GM18873 (cell line): Measurements from ENCODE around the gene AMER3.
"Not testable (repeated sequence)": the region's sequence is repeated elsewhere in the genome, so short reads cannot be mapped to it uniquely, and the experiment has no call there.

Experiments
- ATAC-seq: cut with Tn5 transposase; IDR thresholded peaks from one replicate; pipeline ENCODE4 v1.9.1; 2021; ENCODE audit warnings: mild to moderate bottlenecking, moderate library complexity, moderate number of reproducible peaks; ENCODE audit not compliant: unreplicated experiment, low FRiP score

Gene AMER3

DNA sequence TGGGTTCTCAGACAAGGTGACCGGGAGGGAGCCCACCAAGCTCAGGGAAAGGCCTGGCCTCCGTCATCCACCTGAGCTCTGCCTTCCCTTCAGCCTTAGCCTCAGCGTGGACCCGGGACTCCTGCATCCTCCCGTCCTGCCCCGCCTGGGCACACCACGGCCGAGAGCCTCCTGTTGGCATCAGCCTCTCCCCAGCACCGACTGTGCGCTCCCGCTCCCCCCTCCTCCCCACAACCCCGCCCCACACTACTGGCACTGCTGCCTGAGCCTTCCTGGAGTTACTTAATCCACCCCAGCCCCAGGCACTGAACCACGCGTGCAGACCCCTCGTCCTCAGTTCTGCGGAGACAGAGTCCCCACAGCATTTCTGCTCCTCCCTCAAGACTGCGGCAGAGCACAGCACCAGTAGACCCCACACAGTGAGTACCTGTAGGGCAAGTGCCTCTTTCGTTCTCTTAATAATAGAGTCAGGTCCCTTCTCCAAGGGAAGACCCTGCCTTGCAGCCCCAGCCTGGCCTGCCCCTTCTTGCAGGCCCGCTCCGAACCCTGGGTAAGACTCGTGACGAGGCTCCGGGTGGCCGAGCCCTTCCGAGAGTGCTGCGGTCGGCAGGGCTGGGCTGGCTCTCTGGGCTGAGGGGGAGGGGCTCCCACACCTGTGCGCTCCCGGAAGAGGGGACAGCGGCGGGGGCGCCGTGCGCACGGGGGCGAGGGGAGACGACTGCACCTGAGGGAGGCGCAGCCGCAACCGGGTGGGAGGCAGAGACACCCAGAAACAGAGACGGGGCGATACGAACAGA, at the start of gene AMER3:
Gene AMER3, plus strand, starts transcription at position 285 of the 797 bp plus-strand sequence. CDS start 6,533 bp downstream, outside the sequence.
- ATAC-seq, result no peak

- not testable (repeated sequence) for ATAC-seq
Observed at GRCh38 chr2:130714795-130715194, 40.5 kb upstream of the AMER3 start.

- ATAC-seq, result no peak
Observed at GRCh38 chr2:130720036-130720435, 35.3 kb upstream of the AMER3 start.

- ATAC-seq, result no peak
Observed at GRCh38 chr2:130720528-130720927, 34.8 kb upstream of the AMER3 start.

GRCh38 chr2:130724455-130724854, 30.9 kb upstream of the AMER3 start:
- no peak for ATAC-seq

GRCh38 chr2:130726614-130727180, 28.6 kb upstream of the AMER3 start:
- no peak for ATAC-seq

DNA sequence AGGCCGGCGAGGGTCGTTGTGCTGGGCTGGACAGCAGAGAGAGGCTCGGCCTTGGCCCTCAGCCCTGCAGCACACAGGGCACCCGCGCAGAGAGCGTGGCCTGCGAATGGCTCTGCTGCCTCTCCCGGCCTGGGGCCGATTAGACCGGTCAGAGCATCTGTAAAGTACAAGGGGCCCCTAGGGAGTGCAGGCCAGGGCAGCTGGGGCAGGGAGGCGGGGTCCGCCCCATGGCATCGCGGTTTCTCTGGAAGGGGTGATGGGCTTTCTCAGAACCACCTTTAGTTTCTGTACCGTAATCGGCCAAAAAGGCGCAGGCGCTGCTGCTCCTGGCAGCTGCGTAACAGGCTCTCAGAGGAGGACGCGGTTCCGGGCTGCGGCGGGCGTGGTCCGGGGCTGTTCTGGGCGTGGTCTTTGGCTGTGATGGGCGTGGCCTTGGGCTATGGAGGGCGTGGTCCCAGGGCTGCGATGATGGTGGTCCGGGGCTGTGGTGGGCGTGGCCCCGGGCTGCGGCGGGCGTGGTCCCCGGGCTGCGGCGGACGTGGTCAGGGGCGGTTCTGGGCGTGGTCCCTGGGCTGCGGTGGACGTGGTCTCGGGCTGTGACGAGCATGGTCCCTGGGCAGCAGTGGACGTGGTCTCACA, 27.9 kb upstream of the AMER3 start:
- peak; percentile 83 for ATAC-seq

GRCh38 chr2:130728007-130728454, 27.3 kb upstream of the AMER3 start:
- ATAC-seq, result no peak

- no peak for ATAC-seq
Observed at GRCh38 chr2:130728549-130729316, 26.6 kb upstream of the AMER3 start, which contains the start of gene GPR148. Gene GPR148, plus strand, starts transcription at chr2:130729070. Its CDS starts 82 bp downstream, at chr2:130729152.

DNA sequence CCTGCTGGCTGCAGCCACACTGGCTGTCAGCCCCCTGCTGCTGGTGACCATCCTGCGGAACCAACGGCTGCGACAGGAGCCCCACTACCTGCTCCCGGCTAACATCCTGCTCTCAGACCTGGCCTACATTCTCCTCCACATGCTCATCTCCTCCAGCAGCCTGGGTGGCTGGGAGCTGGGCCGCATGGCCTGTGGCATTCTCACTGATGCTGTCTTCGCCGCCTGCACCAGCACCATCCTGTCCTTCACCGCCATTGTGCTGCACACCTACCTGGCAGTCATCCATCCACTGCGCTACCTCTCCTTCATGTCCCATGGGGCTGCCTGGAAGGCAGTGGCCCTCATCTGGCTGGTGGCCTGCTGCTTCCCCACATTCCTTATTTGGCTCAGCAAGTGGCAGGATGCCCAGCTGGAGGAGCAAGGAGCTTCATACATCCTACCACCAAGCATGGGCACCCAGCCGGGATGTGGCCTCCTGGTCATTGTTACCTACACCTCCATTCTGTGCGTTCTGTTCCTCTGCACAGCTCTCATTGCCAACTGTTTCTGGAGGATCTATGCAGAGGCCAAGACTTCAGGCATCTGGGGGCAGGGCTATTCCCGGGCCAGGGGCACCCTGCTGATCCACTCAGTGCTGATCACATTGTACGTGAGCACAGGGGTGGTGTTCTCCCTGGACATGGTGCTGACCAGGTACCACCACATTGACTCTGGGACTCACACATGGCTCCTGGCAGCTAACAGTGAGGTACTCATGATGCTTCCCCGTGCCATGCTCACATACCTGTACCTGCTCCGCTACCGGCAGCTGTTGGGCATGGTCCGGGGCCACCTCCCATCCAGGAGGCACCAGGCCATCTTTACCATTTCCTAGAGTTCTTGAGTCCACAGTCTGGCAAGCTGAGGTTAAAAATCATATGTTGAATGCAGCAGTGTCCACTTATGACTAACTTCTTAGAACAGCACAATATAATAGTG, 25.7 kb upstream of the AMER3 start:
- ATAC-seq, result no peak

GRCh38 chr2:130732257-130732656, 23.1 kb upstream of the AMER3 start:
- not testable (repeated sequence) for ATAC-seq

- no peak for ATAC-seq
Observed at GRCh38 chr2:130735200-130735599, 20.1 kb upstream of the AMER3 start.

DNA sequence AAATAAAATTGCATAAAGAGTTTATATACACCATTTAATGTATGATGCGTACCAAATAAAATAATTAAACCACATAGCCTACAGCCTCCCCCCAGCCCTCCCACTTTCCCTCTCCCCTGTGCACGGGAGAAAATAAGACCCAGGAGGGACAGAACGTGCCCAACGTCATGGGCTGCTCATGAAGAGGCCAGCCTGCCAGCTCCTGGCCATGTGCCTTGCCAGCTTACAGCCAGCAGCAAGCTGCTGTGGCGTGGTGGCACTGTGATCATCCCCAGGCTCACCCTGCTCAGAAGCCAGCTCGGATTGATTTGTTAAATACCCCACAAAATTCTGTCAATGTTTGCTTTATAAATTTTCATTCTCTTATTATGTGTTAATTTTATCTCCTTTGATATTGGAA, 18.9 kb upstream of the AMER3 start:
- no peak for ATAC-seq

DNA sequence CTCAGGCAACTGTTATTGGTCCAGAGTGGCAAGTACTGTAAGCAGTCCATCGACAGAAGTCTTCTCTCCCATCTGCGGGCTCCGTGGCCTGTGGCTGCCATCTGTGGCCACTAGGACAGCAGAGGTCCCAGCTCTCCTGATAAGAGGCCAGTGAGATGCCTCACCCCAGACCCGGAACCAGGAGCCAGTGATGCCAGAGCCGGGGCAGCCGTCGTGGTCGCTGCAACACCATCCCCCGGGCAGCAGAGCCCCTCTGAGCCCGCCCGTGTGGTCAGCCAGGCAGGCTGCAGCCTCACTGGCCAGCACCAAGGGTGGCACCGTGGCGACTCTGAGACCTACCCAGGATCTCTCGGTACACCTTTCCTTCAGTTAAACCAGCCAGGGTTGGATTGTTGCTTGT, 17.7 kb upstream of the AMER3 start:
- no peak for ATAC-seq

DNA sequence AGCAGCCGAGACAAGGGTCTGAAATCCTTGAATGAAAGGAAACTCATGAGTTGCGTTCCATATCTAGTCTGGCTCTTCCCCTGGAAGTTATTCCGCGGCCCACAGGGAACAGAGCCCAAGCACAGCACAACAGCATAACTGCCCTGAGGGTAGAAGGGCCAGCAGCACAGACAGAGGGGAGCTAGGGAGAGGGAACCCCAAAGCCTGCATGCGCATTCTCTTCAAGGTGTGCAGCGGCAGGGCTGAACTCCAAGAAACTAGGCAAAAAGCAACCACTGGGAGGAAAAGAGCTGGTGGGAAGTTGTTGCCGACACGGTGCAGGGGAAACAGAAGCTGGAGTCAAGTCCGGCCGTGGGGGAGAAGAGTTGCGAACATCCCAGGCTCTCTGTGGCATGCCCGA, 14.7 kb upstream of the AMER3 start:
- no peak for ATAC-seq

- ATAC-seq, result no peak
Observed at GRCh38 chr2:130743278-130743677, 12.1 kb upstream of the AMER3 start.

DNA sequence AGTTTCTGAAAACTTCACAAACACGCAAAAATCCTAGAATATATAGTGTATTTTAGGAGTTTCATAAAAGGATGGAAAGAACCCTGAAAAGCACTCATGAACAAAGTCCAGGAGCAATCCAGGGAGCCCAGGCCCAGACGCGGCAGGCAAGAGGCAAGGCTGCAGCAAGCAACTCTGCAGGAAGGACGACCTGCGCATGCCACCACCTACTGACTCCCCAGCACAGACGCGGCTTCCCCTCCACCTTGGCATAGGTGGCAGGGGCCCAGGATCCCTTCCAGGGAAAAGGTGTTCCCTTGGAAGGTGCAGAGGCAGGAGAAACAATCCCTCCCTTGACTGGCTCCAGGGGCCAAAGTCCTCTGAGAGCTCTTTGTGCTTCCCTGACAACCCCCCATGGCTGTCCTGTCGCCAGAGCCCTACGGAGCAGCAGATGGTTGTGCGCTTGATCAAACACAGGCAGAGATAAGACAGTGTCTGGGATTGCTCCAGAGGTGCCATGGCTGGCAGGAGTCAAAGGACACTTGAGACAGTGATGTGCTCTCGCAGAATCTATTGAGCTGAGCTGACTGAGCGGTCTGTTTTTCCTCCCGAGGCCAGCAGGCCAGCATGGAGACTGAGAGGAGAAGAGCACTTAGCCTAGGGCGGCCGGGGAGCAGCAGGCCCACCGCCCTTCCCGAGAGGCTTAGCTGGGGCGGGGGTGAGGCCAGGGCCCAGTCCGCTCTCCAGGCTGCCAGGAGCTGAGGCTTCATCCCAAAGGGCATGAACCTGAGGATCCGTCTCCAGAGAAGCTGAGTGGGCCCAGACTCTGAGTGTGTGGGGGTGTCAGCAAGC, 10.8 kb upstream of the AMER3 start:
- no peak for ATAC-seq

DNA sequence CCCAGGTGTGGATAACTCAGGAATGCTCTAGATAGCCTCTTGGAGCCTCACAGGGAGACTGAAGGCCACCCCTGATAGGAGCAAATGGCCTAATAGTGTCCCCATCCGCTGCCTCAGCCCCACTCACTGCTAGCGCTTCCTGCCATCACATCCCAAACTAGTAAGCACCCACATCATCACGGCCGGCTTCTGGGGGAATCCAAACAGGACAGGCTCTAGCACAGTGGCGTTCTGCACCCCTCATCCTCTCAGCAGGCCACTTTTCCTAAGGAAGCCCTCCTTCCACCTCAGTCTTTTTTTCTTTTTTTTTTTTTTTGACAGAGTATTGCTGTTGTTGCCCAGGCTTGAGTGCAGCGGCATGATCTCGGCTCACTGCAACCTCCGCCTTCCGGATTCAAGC, 6.3 kb upstream of the AMER3 start:
- no peak for ATAC-seq

- no peak for ATAC-seq
Observed at GRCh38 chr2:130749641-130750040, 5.7 kb upstream of the AMER3 start.
